ENCODE data around the gene PLD4. TPM values are rescaled to one million over a fixed set of nuclear protein-coding genes. Genes with fewer than 3 reads are reported as not detected.

The PLD4 gene
- total RNA-seq, 1 experiment from 2014 or later: 0.07 TPM

- no peak for TF ChIP-seq PRDM15 (CRISPR knock-in tag; IDR thresholded peaks at IDR 0.05)
- no peak for TF ChIP-seq E2F5 (CRISPR knock-in tag; IDR thresholded peaks at IDR 0.05)
- TF ChIP-seq ZNF121 (CRISPR knock-in tag; IDR thresholded peaks at IDR 0.05): no peak
Measured at GRCh38 chr14:104936361-104937155, 11.9 kb downstream of the PLD4 start (continued).

- DNase-seq (ENCODE audit: low spot score) (peak; percentile 8), ATAC-seq (no peak)
- ChIA-PET CTCF (interaction anchor here (1.3 to 1.9 kb wide), 3 partner anchors 38 to 168 kb away, joined by 4 to 5 read pairs (median 4); no protein-coding TSS in a partner anchor), POLR2A (no interaction called here)
- Mint-ChIP-seq H3K27me3 (ENCODE audit: low read depth) (peaks cover 76% of the 10 kb centered on the region), H3K9me3 (0 out of 2 replicates have a peak, but pooled peaks cover 3% of the 10 kb centered on the region), H3K4me3 (no peak overlapping the region), H3K27ac (no peak overlapping the region), H3K4me1 (no peaks in the 10 kb centered on the region), H3K36me3 (no peaks in the 10 kb centered on the region)
- TF ChIP-seq JUN (CRISPR knock-in tag; IDR thresholded peaks at IDR 0.05) (no peak), ZNF671 (CRISPR knock-in tag; IDR thresholded peaks at IDR 0.05) (no peak), NFYB (CRISPR knock-in tag; conservative IDR thresholded peaks at IDR 0.05; ENCODE audit: low read depth) (no peak), AR (CRISPR knock-in tag; IDR thresholded peaks at IDR 0.05) (no peak)
Measured at GRCh38 chr14:104937161-104937560, 12.5 kb downstream of the PLD4 start.

- no peaks in the 10 kb centered on the region for H3K36me3 Mint-ChIP-seq
- ChIA-PET CTCF (interaction anchor here (1.3 to 1.9 kb wide), 2 partner anchors 108 to 169 kb away, joined by 4 read pairs; no protein-coding TSS in a partner anchor), POLR2A (no interaction called here)
- 0 out of 2 replicates have a peak, but pooled peaks cover 3% of the 10 kb centered on the region for H3K9me3 Mint-ChIP-seq
- H3K27me3 Mint-ChIP-seq (ENCODE audit: low read depth): peaks cover 70% of the 10 kb centered on the region
- no peak for ATAC-seq
- no peak overlapping the region for H3K27ac Mint-ChIP-seq
- no peaks in the 10 kb centered on the region for H3K4me1 Mint-ChIP-seq
- DNase-seq (ENCODE audit: low spot score): no peak
- no peak overlapping the region for H3K4me3 Mint-ChIP-seq
- no peak for TF ChIP-seq ZNF232 (CRISPR knock-in tag; IDR thresholded peaks at IDR 0.05)
- TF ChIP-seq E2F1 (CRISPR knock-in tag; IDR thresholded peaks at IDR 0.05): no peak
Measured at GRCh38 chr14:104937694-104938365, 13.2 kb downstream of the PLD4 start.

- H3K27ac Mint-ChIP-seq: no peak overlapping the region
- ATAC-seq: no peak
- no peak for DNase-seq (ENCODE audit: low spot score)
- no peak for TF ChIP-seq ZNF416 (CRISPR knock-in tag; IDR thresholded peaks at IDR 0.05)
- peaks cover 64% of the 10 kb centered on the region for H3K27me3 Mint-ChIP-seq (ENCODE audit: low read depth)
- no peak overlapping the region for H3K4me3 Mint-ChIP-seq
- H3K9me3 Mint-ChIP-seq: 0 out of 2 replicates have a peak, but pooled peaks cover 3% of the 10 kb centered on the region
- ChIA-PET CTCF (interaction anchor here (0.6 kb wide), 1 partner anchor 23 kb away, joined by 7 read pairs; no protein-coding TSS in a partner anchor), POLR2A (no interaction called here)
- no peaks in the 10 kb centered on the region for H3K36me3 Mint-ChIP-seq
- H3K4me1 Mint-ChIP-seq: no peaks in the 10 kb centered on the region
Measured at GRCh38 chr14:104938436-104938835, 13.8 kb downstream of the PLD4 start.

Measured in WTC11 (cell line).